GM18508 (cell line): Measurements from ENCODE around the gene VGF.
A peak's percentile ranks its signal among the peaks of the same experiment; 100 is the strongest.

Experiments used
- ATAC-seq: cut with Tn5 transposase; IDR thresholded peaks from one replicate; pipeline ENCODE4 v1.9.1; 2021; ENCODE audit warnings: moderate number of reproducible peaks; ENCODE audit not compliant: insufficient read depth, unreplicated experiment

VGF gene

GRCh38 chr7:101166909-101167644 lies 1.7 kb upstream of the VGF start:
- no peak for ATAC-seq

DNA sequence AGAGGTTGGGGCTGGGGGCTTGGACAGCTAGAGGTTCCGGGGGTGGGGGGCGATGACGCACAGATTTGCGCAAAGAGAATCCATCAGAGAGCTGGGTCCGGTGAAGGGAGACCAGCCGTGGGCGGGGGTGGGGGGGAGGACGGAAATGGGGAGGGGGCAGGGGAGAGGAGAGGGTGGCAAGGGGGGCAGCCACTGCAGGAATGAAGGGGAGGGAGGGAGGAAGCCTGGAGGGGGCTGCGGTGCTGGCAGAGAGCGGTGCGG lies 1.2 kb upstream of the VGF start:
- ATAC-seq, result no peak

GRCh38 chr7:101165958-101166647 lies 734 bp upstream of the VGF start:
- no peak for ATAC-seq

- ATAC-seq, result no peak
Measured at GRCh38 chr7:101164071-101164840, 1.1 kb downstream of the VGF start.

DNA sequence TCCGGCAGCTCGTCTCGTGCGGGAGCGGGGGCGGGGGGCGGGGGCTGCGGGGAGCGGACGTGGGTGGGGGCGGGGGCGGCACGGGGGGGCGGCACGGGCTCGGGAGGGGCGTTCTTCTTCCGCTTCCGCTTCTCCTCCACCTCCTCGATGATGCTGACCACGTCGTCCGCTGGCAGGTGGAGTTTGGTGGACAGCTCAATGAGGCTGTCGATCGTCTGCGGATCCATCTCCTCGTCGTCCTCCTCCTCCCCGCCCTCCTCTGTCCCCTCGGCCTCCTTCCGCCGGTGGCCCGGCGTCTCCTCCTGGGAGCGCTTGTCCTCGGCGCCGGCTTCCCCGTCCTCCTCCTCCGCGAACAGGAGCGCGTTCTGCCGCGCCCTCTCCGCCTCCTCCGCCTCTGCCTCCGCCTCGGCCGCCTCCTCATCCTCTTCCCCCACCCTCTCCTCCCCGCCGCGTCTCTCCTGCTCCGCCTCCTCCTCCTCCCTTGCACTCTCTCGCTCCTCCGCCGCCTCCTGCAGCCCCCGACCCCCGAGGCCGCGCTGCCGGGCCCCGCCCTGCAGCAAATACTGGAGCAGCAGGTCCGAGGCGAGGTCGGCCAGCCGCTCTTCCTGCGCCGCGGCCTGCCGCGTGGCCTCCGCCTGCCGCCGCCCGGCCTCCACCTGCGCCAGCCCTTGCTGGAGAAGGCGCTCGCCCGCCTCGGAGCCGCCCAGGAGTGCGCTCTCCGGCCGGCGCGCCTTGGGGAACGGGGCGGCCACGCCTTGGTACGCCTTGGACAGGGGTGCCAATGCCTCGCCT lies 1.9 kb downstream of the VGF start:
- ATAC-seq, result no peak

- ATAC-seq, result no peak
Measured at GRCh38 chr7:101162551-101163278, 2.7 kb downstream of the VGF start.

- ATAC-seq, result no peak
Measured at GRCh38 chr7:101161692-101162471, 3.5 kb downstream of the VGF start.

- ATAC-seq, result no peak
Measured at GRCh38 chr7:101160910-101161309, 4.5 kb downstream of the VGF start.

DNA sequence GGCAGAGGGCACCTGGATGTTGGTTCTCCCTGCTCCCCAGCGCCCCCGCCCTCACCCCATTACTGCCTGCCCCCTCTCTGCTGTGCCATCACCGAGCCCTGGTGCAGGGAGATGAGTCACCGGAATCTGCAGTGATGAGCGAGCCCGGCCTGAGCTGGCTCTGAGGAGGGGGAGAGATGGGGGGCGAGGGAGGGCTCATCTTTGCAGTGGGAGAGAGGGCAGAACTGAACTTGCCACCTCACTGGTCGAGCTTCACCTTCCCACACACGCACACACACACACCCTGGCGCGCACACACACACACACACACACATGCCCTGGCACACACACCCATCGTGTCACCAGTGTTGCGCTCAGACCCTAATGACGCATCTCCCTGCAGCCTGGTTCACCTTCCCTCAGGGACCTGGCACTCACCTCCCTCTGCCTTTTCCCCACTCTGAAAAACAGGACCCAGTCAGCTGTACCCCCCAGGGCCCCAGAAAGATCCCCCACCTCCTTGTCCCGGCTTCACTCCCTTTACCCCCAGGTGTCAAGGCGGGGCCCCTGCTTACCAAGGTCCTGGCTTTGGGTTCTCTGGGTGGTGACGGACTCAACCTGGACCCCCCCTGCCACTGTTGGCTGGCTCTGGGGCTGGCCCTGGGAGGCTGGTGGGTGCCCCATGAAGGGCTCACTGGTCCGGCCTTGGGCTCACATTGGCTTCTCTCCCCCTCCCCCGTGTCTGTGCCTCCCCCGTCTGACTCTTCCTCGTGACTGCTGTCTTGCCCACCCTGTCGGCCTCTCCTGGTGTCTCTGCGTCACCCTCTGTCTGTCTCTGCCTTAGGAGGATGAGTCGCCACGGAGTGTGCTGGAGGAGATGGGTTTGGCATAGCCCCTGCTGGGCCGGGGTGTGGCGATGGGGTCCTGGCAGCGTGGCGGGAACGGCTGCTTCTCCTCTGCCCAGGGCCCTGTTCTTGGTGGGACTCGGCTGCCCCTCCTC lies 5.4 kb downstream of the VGF start:
- no peak for ATAC-seq

DNA sequence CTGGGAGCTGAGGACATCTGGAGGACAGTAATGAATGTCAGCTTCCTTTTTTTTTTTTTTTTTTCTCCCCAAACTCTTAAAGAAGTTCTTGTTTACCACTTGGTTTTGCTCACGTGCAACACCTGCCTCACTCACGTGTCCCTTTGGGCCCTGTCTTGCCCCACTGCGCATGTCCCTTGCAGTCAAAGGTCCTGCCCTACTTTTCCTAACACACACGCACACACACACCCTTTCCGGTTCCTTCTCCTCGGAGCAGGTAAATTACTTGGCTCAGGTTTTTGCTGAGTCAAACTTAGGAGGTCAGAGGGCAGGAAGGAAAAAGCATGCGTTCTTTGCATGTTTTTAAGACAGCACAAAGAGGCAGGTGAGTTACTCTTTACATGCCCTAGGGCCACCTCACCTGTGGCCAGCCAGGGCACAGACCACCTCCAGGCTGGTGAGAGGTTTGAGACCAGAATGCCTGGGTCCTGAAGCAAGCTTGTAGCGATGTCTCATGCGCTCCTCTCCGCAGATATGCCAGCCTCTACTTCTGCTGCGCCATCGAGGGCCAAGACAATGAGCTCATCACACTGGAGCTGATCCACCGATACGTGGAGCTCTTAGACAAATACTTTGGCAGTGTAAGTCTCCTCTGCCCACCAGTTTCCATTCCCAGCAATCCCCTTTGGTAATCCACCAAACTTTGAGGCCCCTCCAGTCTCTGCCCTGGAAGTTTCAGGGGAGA lies 8.3 kb downstream of the VGF start:
- no peak for ATAC-seq

GRCh38 chr7:101156277-101156676 lies 9.1 kb downstream of the VGF start:
- no peak for ATAC-seq

- ATAC-seq, result no peak
Measured at GRCh38 chr7:101155303-101155702, 10.1 kb downstream of the VGF start.

DNA sequence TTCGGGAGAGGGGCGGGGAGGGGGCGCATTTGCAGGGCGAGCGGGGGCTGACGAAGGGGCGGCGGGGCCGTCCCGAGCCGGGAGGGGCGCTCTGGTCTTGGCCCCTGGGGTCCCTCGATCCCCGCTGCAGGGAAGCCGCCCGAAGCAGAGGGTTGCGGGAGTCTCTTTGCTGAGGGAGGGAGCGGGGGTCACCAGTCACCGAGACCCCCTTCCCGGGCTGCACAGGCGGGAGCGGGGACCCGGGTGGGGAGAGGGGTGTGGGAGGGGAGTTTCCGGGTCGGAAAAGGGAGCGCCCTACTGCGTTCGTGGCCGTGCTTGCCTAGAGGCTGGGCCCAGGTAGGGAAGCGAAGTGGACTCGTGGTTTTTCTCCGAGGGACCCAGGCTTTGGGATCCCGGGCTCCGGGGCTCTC lies 10.7 kb downstream of the VGF start:
- no peak for ATAC-seq

DNA sequence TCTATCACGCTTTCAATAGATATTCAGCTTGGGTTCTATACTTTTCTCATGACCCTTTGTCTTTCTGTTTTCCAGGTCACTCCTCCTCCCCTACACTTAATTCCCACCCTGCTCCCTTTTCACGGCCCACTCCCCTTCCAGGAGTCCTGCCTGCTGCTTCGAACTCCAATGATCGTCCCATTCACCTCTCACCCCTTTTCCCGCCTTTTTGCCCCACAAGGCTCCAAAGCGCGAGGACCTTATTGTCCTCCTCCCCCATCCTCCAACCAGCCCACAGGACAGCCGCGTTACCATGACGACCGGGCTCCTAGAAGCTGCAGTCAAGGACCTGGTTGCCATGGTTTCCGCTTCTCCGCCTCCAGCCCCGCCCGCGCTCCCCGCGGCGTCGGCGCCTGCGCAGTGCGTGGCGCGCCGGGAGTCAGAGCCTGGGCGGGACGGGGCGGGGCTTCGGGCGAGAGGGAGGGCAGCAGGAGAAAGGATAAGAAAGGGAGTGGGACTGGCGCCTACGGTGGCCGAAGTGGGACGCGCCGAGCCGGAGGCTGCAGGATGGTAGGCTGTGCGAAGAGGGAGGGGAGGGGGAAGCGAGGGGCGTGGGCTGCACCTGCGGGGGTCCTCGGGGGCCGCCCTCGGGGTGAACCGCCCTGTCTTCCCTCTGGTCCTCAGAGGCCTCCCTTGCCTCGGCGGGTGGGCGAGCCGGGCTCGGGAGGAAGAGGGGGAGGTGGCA lies 11.2 kb downstream of the VGF start, which contains the start of gene AP1S1:
AP1S1 (plus strand) TSS at position 508 of the 724 bp plus-strand sequence; CDS start at position 547, 39 bp downstream.
- ATAC-seq, result peak; percentile 61

- ATAC-seq, result no peak
Measured at GRCh38 chr7:101151908-101152651, 13.3 kb downstream of the VGF start.

GRCh38 chr7:101140746-101141382 lies 24.5 kb downstream of the VGF start:
- ATAC-seq, result no peak
